ENCODE data around the gene SH2D3C.
A peak's percentile ranks its signal among the peaks of the same experiment; 100 is the strongest.

SH2D3C gene

DNA sequence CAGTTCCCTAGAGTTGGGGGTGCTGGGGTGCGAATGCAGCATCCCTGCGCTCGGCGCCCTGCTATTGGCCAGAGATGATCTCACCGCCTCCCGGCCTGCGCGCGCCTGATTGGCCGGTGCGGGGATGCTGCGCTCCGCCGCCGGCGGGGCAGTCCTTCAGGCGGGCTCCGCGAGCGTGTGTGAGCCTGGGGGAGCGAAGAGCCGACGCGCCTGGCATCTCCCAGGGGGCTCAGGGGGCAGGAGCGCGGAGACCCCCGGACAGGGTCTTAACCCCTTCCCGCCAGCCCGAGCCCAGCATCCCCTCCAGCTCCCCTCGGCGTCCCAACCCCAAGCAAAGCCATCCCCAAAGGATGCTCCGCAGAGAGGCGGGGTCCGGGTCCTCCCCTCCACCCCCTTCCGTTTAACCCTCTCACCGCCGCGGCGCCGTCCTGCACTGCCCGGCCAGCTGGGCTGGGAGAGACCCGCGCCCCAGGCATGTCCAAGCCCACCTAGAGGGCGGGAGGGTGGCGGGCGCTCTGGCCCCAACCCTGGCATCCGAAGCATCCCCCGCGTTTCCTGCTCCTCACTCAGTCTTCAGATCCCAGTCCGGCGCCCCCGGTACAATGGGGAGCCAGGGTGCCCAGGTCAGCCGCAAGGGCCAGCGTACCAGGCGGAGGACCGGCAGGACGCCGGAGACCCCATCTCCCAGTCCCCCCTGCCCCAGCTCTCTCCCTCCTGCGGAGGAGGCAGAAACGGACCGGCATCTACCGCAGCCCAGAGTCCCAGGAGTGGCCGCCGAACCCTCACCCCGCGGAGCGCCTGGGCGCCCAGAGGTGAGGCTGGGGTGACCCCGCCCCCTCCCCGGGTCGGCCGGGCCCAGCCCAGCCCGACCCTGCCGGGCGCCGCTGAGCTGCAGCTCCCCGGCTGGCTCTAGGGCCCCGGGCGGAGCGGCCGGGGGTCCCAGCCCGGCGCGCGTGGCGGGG is 24.1 kb downstream of the SH2D3C start (continued):
- TF ChIP-seq RBAK (tag by site-specific recombination; IDR thresholded peaks at IDR 0.05) (no peak), ZNF48 (tag by site-specific recombination; IDR thresholded peaks at IDR 0.05) (no peak), ZNF623 (tag by site-specific recombination; IDR thresholded peaks at IDR 0.05) (no peak), ZNF311 (tag by site-specific recombination; IDR thresholded peaks at IDR 0.05; ENCODE audit: borderline replicate concordance) (no peak), ZNF404 (tag by site-specific recombination; IDR thresholded peaks at IDR 0.05) (no peak), ZNF626 (tag by site-specific recombination; IDR thresholded peaks at IDR 0.05) (no peak), ZNF521 (tag by site-specific recombination; IDR thresholded peaks at IDR 0.05) (no peak), ZNF114 (tag by site-specific recombination; IDR thresholded peaks at IDR 0.05) (no peak), MEIS1 (CRISPR knock-in tag; IDR thresholded peaks at IDR 0.05; ENCODE audit: borderline replicate concordance) (no peak), GLIS2 (tag by site-specific recombination; IDR thresholded peaks at IDR 0.05) (peak; percentile 85), ZFP37 (tag by site-specific recombination; IDR thresholded peaks at IDR 0.05) (no peak), TCF7L2 (IDR thresholded peaks at IDR 0.05; ENCODE audit: borderline replicate concordance, low read depth, low read length) (no peak), ZIC2 (tag by site-specific recombination; IDR thresholded peaks at IDR 0.05) (no peak), MYNN (tag by site-specific recombination; IDR thresholded peaks at IDR 0.05; ENCODE audit: borderline replicate concordance) (no peak), ZBTB21 (tag by site-specific recombination; IDR thresholded peaks at IDR 0.05) (no peak), HOXD13 (CRISPR knock-in tag; IDR thresholded peaks at IDR 0.05; ENCODE audit: borderline replicate concordance) (no peak), ZXDB (tag by site-specific recombination; IDR thresholded peaks at IDR 0.05) (0 out of 2 replicates have a peak, but pooled peaks have one; percentile 19), ZNF654 (tag by site-specific recombination; IDR thresholded peaks at IDR 0.05; ENCODE audit: low read depth) (no peak), GFI1B (tag by site-specific recombination; IDR thresholded peaks at IDR 0.05) (no peak), ZNF416 (tag by site-specific recombination; IDR thresholded peaks at IDR 0.05) (no peak), ZNF221 (tag by site-specific recombination; IDR thresholded peaks at IDR 0.05; ENCODE audit: borderline replicate concordance) (no peak), SP2 (tag by site-specific recombination; IDR thresholded peaks at IDR 0.05) (peak; percentile 86), ZNF843 (tag by site-specific recombination; IDR thresholded peaks at IDR 0.05) (no peak), ZNF837 (tag by site-specific recombination; IDR thresholded peaks at IDR 0.05) (no peak), ZNF530 (tag by site-specific recombination; IDR thresholded peaks at IDR 0.05; ENCODE audit: low read depth) (no peak), PRDM1 (tag by site-specific recombination; IDR thresholded peaks at IDR 0.05) (no peak), ZNF830 (tag by site-specific recombination; IDR thresholded peaks at IDR 0.05; ENCODE audit: low read depth) (no peak), ZNF791 (tag by site-specific recombination; IDR thresholded peaks at IDR 0.05) (no peak), SCRT2 (tag by site-specific recombination; IDR thresholded peaks at IDR 0.05) (no peak), ZNF596 (tag by site-specific recombination; IDR thresholded peaks at IDR 0.05) (no peak), ZFP69B (tag by site-specific recombination; IDR thresholded peaks at IDR 0.05) (no peak)
- TF ChIP-seq, protein P1, sequence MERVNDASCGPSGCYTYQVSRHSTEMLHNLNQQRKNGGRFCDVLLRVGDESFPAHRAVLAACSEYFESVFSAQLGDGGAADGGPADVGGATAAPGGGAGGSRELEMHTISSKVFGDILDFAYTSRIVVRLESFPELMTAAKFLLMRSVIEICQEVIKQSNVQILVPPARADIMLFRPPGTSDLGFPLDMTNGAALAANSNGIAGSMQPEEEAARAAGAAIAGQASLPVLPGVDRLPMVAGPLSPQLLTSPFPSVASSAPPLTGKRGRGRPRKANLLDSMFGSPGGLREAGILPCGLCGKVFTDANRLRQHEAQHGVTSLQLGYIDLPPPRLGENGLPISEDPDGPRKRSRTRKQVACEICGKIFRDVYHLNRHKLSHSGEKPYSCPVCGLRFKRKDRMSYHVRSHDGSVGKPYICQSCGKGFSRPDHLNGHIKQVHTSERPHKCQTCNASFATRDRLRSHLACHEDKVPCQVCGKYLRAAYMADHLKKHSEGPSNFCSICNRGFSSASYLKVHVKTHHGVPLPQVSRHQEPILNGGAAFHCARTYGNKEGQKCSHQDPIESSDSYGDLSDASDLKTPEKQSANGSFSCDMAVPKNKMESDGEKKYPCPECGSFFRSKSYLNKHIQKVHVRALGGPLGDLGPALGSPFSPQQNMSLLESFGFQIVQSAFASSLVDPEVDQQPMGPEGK (tag by site-specific recombination; IDR thresholded peaks at IDR 0.05), result peak; percentile 89
- TF ChIP-seq, protein P2, sequence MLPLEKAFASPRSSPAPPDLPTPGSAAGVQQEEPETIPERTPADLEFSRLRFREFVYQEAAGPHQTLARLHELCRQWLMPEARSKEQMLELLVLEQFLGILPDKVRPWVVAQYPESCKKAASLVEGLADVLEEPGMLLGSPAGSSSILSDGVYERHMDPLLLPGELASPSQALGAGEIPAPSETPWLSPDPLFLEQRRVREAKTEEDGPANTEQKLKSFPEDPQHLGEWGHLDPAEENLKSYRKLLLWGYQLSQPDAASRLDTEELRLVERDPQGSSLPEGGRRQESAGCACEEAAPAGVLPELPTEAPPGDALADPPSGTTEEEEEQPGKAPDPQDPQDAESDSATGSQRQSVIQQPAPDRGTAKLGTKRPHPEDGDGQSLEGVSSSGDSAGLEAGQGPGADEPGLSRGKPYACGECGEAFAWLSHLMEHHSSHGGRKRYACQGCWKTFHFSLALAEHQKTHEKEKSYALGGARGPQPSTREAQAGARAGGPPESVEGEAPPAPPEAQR (tag by site-specific recombination; IDR thresholded peaks at IDR 0.05), result no peak
- TF ChIP-seq, protein P3, sequence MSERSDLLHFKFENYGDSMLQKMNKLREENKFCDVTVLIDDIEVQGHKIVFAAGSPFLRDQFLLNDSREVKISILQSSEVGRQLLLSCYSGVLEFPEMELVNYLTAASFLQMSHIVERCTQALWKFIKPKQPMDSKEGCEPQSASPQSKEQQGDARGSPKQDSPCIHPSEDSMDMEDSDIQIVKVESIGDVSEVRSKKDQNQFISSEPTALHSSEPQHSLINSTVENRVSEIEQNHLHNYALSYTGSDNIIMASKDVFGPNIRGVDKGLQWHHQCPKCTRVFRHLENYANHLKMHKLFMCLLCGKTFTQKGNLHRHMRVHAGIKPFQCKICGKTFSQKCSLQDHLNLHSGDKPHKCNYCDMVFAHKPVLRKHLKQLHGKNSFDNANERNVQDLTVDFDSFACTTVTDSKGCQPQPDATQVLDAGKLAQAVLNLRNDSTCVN (tag by site-specific recombination; optimal IDR thresholded peaks at IDR 0.05), result peak; percentile 70
- TF ChIP-seq, protein P4, sequence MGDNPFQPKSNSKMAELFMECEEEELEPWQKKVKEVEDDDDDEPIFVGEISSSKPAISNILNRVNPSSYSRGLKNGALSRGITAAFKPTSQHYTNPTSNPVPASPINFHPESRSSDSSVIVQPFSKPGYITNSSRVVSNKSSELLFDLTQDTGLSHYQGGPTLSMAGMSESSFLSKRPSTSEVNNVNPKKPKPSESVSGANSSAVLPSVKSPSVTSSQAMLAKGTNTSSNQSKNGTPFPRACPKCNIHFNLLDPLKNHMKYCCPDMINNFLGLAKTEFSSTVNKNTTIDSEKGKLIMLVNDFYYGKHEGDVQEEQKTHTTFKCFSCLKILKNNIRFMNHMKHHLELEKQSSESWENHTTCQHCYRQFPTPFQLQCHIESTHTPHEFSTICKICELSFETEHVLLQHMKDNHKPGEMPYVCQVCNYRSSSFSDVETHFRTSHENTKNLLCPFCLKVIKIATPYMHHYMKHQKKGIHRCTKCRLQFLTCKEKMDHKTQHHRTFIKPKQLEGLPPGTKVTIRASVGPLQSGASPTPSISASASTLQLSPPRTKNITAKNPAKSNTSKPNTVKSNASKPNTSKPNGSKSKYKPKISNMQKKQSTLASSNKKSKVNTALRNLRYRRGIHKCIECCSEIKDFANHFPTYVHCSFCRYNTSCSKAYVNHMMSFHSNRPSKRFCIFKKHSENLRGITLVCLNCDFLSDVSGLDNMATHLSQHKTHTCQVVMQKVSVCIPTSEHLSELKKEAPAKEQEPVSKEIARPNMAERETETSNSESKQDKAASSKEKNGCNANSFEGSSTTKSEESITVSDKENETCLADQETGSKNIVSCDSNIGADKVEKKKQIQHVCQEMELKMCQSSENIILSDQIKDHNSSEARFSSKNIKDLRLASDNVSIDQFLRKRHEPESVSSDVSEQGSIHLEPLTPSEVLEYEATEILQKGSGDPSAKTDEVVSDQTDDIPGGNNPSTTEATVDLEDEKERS (tag by site-specific recombination; IDR thresholded peaks at IDR 0.05), result no peak

Measured in HEK293 (cell line).